K562 (cell line): ENCODE results near the gene TUBD1. TPM values are rescaled to one million over a fixed set of nuclear protein-coding genes. Genes with fewer than 3 reads are reported as not detected.

Experiments used
- C11orf30 ChIP-seq: fragments of 450-650 bp; IDR thresholded peaks from 2 replicates; pipeline ENCODE4 v1.6.1; 2016; ENCODE audit warnings: low read depth, mild to moderate bottlenecking
- DIDO1 ChIP-seq: fragments of 450-650 bp; IDR thresholded peaks from 2 replicates; pipeline ENCODE4 v1.6.1; 2016; ENCODE audit warnings: low read depth, missing biosample characterization, missing genetic modification characterization
- ESRRA ChIP-seq: fragments of 450-650 bp; IDR thresholded peaks from 2 replicates; pipeline ENCODE4 v1.6.1; 2014; ENCODE audit warnings: low read depth, mild to moderate bottlenecking, moderate library complexity, borderline replicate concordance
- ETV1 ChIP-seq: fragments of 450-650 bp; conservative IDR thresholded peaks from 2 replicates; pipeline ENCODE4 v1.6.1; 2016; ENCODE audit warnings: missing genetic modification characterization, control low read depth, low read depth, missing compliant biosample characterization
- GATAD2A ChIP-seq: fragments of 450-650 bp; IDR thresholded peaks from 2 replicates; pipeline ENCODE4 v1.6.1; 2017
- HBP1 ChIP-seq: fragments of 450-650 bp; formaldehyde crosslinking; IDR thresholded peaks from 2 replicates; pipeline ENCODE4 v1.4.0; 2022; ENCODE audit warnings: missing genetic modification characterization
- HSF4 ChIP-seq: fragments of 250-450 bp; sonication (Bioruptor Pico); IDR thresholded peaks from 2 replicates; pipeline ENCODE4 v2.1.2; 2022; ENCODE audit warnings: mild to moderate bottlenecking, moderate library complexity, borderline replicate concordance
- RAD51 ChIP-seq: fragments of 450-650 bp; IDR thresholded peaks from 2 replicates; pipeline ENCODE4 v1.7.1; 2016; ENCODE audit warnings: low read depth, mild to moderate bottlenecking, borderline replicate concordance
- ZBTB9 ChIP-seq: fragments of 450-650 bp; formaldehyde crosslinking; IDR thresholded peaks from 2 replicates; pipeline ENCODE4 v1.4.0; 2020; ENCODE audit warnings: mild to moderate bottlenecking, moderate library complexity
- ZKSCAN1 ChIP-seq: fragments of 150-350 bp; IDR thresholded peaks from 2 replicates; pipeline ENCODE4 v1.6.1; 2016; ENCODE audit warnings: low read depth, low read length
- ZNF318 ChIP-seq, 2 experiments: fragments of 450-650 bp; IDR thresholded peaks; 2 replicates each; pipeline ENCODE4 v1.6.1; 2016; ENCODE audit warnings: mild to moderate bottlenecking in 2 of 2, borderline replicate concordance in 1 of 2, low read depth in 1 of 2, moderate library complexity in 1 of 2
- ZNF644 ChIP-seq: fragments of 200-800 bp; sonication (Bioruptor generic); IDR thresholded peaks from 2 replicates; pipeline ENCODE4 v1.6.1; 2016; ENCODE audit warnings: low read depth, missing genetic modification characterization, missing compliant biosample characterization
- ZNF696 ChIP-seq: fragments of 250-450 bp; sonication (Bioruptor Pico); conservative IDR thresholded peaks from 2 replicates; pipeline ENCODE4 v1.4.0; 2020; ENCODE audit warnings: mild to moderate bottlenecking, moderate library complexity
- polyA plus RNA-seq, 8 experiments: library from polyadenylated mRNA; depleted of rRNA in 4 of 8; stranded (reverse) in 5 of 8; unstranded in 3 of 8; fragments of >200 nt; fragmentation: Nextera tagmentation in 2 of 8; fragmentation: Illumina TruSeq in 1 of 8; extraction: Ambion mirVana in 2 of 8; extraction: Trizol in 1 of 8; gene quantifications; 2 replicates each; pipeline versions ENCODE4 v1.2.1 to v1.2.3, GENCODE V29; 2011 to 2014; ENCODE audit warnings: inconsistent platforms in 1 of 8, missing spikeins in 1 of 8
- total RNA-seq, 7 experiments: library from RNA; depleted of rRNA in 6 of 7; stranded (reverse); fragments of >200 nt in 6 of 7; fragmentation: Illumina TruSeq in 2 of 7; extraction: Trizol in 2 of 7; gene quantifications; 2 replicates each; pipeline versions ENCODE4 v1.2.1 to v1.2.3, GENCODE V29; 2011 to 2021; ENCODE audit warnings: low replicate concordance in 1 of 7

TUBD1 gene
- total and polyA plus RNA-seq, 9 of the 15 experiments (the other 6 are each of a cell fraction or from before 2014, with no cell fraction given), result 10.8 to 35.3 (median 17.9) TPM

- TF ChIP-seq ZNF696 (no peak), ESRRA (peak; percentile 51; the same call in 1 of the 2 replicates), ZBTB9 (CRISPR knock-in tag) (peak; percentile 88), HSF4 (CRISPR knock-in tag) (no peak), RAD51 (peak; percentile 4; the same call in 1 of the 2 replicates), ZKSCAN1 (no peak; the same call in 1 of the 2 replicates), ZNF644 (tag) (peak; percentile 83), ETV1 (tag) (peak; percentile 75), ZNF318 (IDR thresholded peaks at IDR 0.05; ENCODE audit: borderline replicate concordance in 1 of 2, low read depth in 1 of 2) (peak in 1 of 2 experiments; percentile 83; a peak in 1 of 4 replicates), HBP1 (CRISPR knock-in tag) (peak; percentile 57; the same call in 1 of the 2 replicates), C11orf30 (peak; percentile 63), GATAD2A (no peak), DIDO1 (tag) (no peak)
Measured at GRCh38 chr17:59837308-59838051, 55.3 kb downstream of the TUBD1 start (continued).
